HepG2 (cell line): ENCODE results near the gene IST1. TPM values are rescaled to one million over a fixed set of nuclear protein-coding genes. Genes with fewer than 3 reads are reported as not detected.

Source experiments
- ARHGAP35 ChIP-seq: sonication (generic); formaldehyde crosslinking; IDR thresholded peaks from 2 replicates; pipeline ENCODE4 v1.9.0; 2022; ENCODE audit warnings: mild to moderate bottlenecking, inconsistent platforms, moderate library complexity, missing genetic modification reagents, borderline replicate concordance
- EEA1 ChIP-seq: sonication (generic); formaldehyde crosslinking; IDR thresholded peaks from 2 replicates; pipeline ENCODE4 v1.5.1; 2020; ENCODE audit warnings: mild to moderate bottlenecking, missing genetic modification reagents, borderline replicate concordance
- HMG20A ChIP-seq: IDR thresholded peaks from 2 replicates; pipeline ENCODE4 v1.6.1; 2016; ENCODE audit warnings: borderline replicate concordance
- HNF4G ChIP-seq, 2 experiments: sonication (generic) in 1 of 2; formaldehyde crosslinking in 1 of 2; IDR thresholded peaks; 2 replicates each; pipeline versions ENCODE4 v1.4.0 to v1.6.1; 2011 to 2020; ENCODE audit warnings: borderline replicate concordance in 2 of 2, low read depth in 2 of 2, mild to moderate bottlenecking in 2 of 2, low read length in 1 of 2, missing genetic modification reagents in 1 of 2, moderate library complexity in 1 of 2
- MYC ChIP-seq: sonication (generic); formaldehyde crosslinking; IDR thresholded peaks from 2 replicates; pipeline ENCODE4 v1.9.0; 2021; ENCODE audit warnings: missing genetic modification reagents, borderline replicate concordance
- NBN ChIP-seq: fragments of 450-650 bp; conservative IDR thresholded peaks from 2 replicates; pipeline ENCODE4 v1.6.1; 2017
- NFAT5 ChIP-seq: sonication (generic); formaldehyde crosslinking; IDR thresholded peaks from 2 replicates; pipeline ENCODE4 v1.4.0; 2020; ENCODE audit warnings: missing genetic modification reagents
- NRL ChIP-seq: sonication (generic); formaldehyde crosslinking; IDR thresholded peaks from 2 replicates; pipeline ENCODE4 v1.5.0; 2020; ENCODE audit warnings: missing genetic modification reagents, mild to moderate bottlenecking, moderate library complexity, borderline replicate concordance
- POLR2A ChIP-seq, 2 experiments: IDR thresholded peaks; 2 replicates each; pipeline ENCODE4 v1.6.1; 2011; ENCODE audit warnings: low read depth in 2 of 2, low read length in 2 of 2, mild to moderate bottlenecking in 1 of 2, moderate library complexity in 1 of 2; ENCODE audit not compliant: insufficient read depth in 1 of 2
- REXO4 ChIP-seq: sonication (generic); formaldehyde crosslinking; IDR thresholded peaks from 2 replicates; pipeline ENCODE4 v1.8.0; 2022; ENCODE audit warnings: missing genetic modification reagents, mild to moderate bottlenecking, borderline replicate concordance
- SIX1 ChIP-seq: sonication (generic); formaldehyde crosslinking; IDR thresholded peaks from 2 replicates; pipeline ENCODE4 v1.4.0; 2020; ENCODE audit warnings: missing genetic modification reagents, borderline replicate concordance
- SMC3 ChIP-seq: IDR thresholded peaks from 2 replicates; pipeline ENCODE4 v1.6.1; 2011; ENCODE audit warnings: low read length, improper control_type of control experiment
- ZFYVE20 ChIP-seq: sonication (generic); formaldehyde crosslinking; IDR thresholded peaks from 2 replicates; pipeline ENCODE4 v1.8.0; 2023; ENCODE audit warnings: low read depth, mild to moderate bottlenecking, moderate library complexity, missing genetic modification reagents, borderline replicate concordance
- ZNF354B ChIP-seq: sonication (generic); formaldehyde crosslinking; IDR thresholded peaks from 2 replicates; pipeline ENCODE4 v1.8.0; 2022; ENCODE audit warnings: mild to moderate bottlenecking, missing genetic modification reagents
- ZNF501 ChIP-seq: sonication (generic); formaldehyde crosslinking; IDR thresholded peaks from 2 replicates; pipeline ENCODE4 v1.5.1; 2020; ENCODE audit warnings: mild to moderate bottlenecking, moderate library complexity, missing genetic modification reagents
- ZNF749 ChIP-seq: sonication (generic); formaldehyde crosslinking; IDR thresholded peaks from 2 replicates; pipeline ENCODE4 v1.8.0; 2022; ENCODE audit warnings: mild to moderate bottlenecking, missing genetic modification reagents, moderate library complexity, borderline replicate concordance
- ZSCAN31 ChIP-seq: sonication (generic); formaldehyde crosslinking; IDR thresholded peaks from 2 replicates; pipeline ENCODE4 v1.5.0; 2020; ENCODE audit warnings: low read depth, mild to moderate bottlenecking, missing genetic modification reagents
- polyA plus RNA-seq, 8 experiments: library from polyadenylated mRNA; depleted of rRNA in 3 of 8; stranded (reverse) in 7 of 8; unstranded in 1 of 8; fragments of >200 nt; fragmentation: Illumina TruSeq in 4 of 8; extraction: Trizol in 4 of 8; gene quantifications; 2 replicates each; pipeline versions ENCODE4 v1.2.1 to v1.2.3, GENCODE V29; 2011 to 2016; ENCODE audit warnings: low read depth in 4 of 8, missing spikeins in 1 of 8, mixed read lengths in 1 of 8; ENCODE audit not compliant: insufficient read depth in 1 of 8
- total RNA-seq, 5 experiments: library from RNA; depleted of rRNA; stranded (reverse); fragments of >200 nt; fragmentation: Illumina TruSeq; extraction: Trizol; gene quantifications; 2 replicates each; pipeline ENCODE4 v1.2.3, GENCODE V29; 2016; ENCODE audit warnings: low read depth in 1 of 5
- TF ChIP-seq, protein P1 (sequence below): IDR thresholded peaks from 2 replicates; pipeline ENCODE4 v1.6.1; 2016; ENCODE audit warnings: control low read depth
- TF ChIP-seq, protein P2 (sequence below), 2 experiments: sonication (generic) in 1 of 2; formaldehyde crosslinking in 1 of 2; IDR thresholded peaks; 2 replicates each; pipeline versions ENCODE4 v1.4.0 to v1.6.1; 2018 to 2020; ENCODE audit warnings: missing genetic modification reagents in 2 of 2, borderline replicate concordance in 1 of 2, low read depth in 1 of 2, mild to moderate bottlenecking in 1 of 2, missing biosample characterization in 1 of 2

IST1 gene
- total and polyA plus RNA-seq, 2 of the 13 experiments (the other 11 are each of a cell fraction or from before 2014, with no cell fraction given): 346 to 415 TPM

DNA sequence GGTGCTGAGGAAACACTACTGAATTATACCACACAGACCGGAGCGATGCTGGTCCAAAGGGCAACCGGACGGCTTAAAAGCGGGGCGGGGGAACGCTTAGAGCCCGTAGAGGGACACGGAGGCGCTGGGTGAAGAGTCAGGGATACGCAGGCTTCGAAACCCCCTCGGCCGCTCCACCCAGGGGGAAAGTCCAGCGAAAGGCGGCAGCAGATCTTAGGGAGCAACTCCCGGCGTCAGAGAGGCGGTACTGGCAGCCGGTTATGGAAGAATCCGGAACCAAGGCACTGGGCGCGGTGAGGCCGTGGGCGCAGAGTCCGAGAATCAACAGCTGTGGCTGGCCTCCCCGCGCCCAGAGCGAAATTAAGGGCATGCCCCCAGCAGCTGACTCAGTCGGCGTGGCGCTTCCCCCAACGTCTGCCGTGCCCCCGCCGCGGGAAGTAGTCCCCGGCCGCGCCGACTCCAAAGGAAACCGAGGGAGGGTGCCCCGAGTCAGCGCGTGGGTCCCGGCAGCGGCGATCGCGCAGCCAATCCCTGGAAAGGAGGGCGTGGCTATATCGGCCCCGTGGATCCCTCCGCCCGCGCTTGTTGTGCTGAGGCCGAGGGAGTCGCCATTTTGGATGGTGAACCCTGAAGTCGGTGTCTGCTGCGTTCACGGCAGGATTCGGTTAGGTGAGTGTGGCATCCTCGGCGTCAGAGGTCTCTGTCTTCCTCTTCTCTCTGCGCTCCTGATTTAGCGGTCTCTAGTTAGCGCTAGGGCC is at the start of gene IST1 (continued):
- TF ChIP-seq ZSCAN31 (peak; percentile 98), HNF4G (IDR thresholded peaks at IDR 0.05; ENCODE audit: borderline replicate concordance, low read depth, low read length) (peak; percentile 96), HNF4G (CRISPR knock-in tag; IDR thresholded peaks at IDR 0.05; ENCODE audit: borderline replicate concordance, low read depth) (peak; percentile 91), ZNF354B (CRISPR knock-in tag) (0 out of 2 replicates have a peak, but pooled peaks have one; percentile 23), NFAT5 (peak; percentile 96), ZNF749 (CRISPR knock-in tag) (peak; percentile 94), HMG20A (peak; percentile 10; the same call in 1 of the 2 replicates), ZFYVE20 (CRISPR knock-in tag) (peak; percentile 95; the same call in 1 of the 2 replicates), NBN (no peak), ARHGAP35 (peak; percentile 89; the same call in 1 of the 2 replicates), SIX1 (CRISPR knock-in tag) (peak; percentile 10; the same call in 1 of the 2 replicates), ZNF501 (CRISPR knock-in tag) (peak; percentile 90), EEA1 (CRISPR knock-in tag) (0 out of 2 replicates have a peak, but pooled peaks have one; percentile 23), NRL (CRISPR knock-in tag) (peak; percentile 96), MYC (CRISPR knock-in tag) (peak; percentile 99), POLR2A (IDR thresholded peaks at IDR 0.05; ENCODE audit: insufficient read depth in 1 of 2, low read depth in 2 of 2, low read length in 2 of 2) (peak; percentile 94 to 95), SMC3 (0 out of 2 replicates have a peak, but pooled peaks have one; percentile 6), REXO4 (peak; percentile 72; the same call in 1 of the 2 replicates)
- TF ChIP-seq, protein P1, sequence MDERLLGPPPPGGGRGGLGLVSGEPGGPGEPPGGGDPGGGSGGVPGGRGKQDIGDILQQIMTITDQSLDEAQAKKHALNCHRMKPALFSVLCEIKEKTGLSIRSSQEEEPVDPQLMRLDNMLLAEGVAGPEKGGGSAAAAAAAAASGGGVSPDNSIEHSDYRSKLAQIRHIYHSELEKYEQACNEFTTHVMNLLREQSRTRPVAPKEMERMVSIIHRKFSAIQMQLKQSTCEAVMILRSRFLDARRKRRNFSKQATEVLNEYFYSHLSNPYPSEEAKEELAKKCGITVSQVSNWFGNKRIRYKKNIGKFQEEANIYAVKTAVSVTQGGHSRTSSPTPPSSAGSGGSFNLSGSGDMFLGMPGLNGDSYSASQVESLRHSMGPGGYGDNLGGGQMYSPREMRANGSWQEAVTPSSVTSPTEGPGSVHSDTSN (CRISPR knock-in tag): no peak
- TF ChIP-seq, protein P2, sequence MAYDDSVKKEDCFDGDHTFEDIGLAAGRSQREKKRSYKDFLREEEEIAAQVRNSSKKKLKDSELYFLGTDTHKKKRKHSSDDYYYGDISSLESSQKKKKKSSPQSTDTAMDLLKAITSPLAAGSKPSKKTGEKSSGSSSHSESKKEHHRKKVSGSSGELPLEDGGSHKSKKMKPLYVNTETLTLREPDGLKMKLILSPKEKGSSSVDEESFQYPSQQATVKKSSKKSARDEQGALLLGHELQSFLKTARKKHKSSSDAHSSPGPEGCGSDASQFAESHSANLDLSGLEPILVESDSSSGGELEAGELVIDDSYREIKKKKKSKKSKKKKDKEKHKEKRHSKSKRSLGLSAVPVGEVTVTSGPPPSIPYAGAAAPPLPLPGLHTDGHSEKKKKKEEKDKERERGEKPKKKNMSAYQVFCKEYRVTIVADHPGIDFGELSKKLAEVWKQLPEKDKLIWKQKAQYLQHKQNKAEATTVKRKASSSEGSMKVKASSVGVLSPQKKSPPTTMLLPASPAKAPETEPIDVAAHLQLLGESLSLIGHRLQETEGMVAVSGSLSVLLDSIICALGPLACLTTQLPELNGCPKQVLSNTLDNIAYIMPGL (CRISPR knock-in tag; IDR thresholded peaks at IDR 0.05; ENCODE audit: borderline replicate concordance in 1 of 2, low read depth in 1 of 2): peak; percentile 96 to 97
